ENCODE data around the gene SNRPE.

- TF ChIP-seq CTCF (IDR thresholded peaks at IDR 0.05 in 2 of 3, conservative IDR thresholded peaks at IDR 0.05 in 1 of 3; ENCODE audit: insufficient read depth in 2 of 3, low read depth in 1 of 3, low read length in 3 of 3) (no peak), CAMTA2 (CRISPR knock-in tag; conservative IDR thresholded peaks at IDR 0.05) (no peak)
These were observed 27.4 kb downstream of the SNRPE start for GRCh38 chr1:203888807-203889251.

Data from K562 (cell line).